SK-N-SH (cell line): ENCODE measurements around the gene TSHZ2. TPM values are rescaled to one million over a fixed set of nuclear protein-coding genes. Genes with fewer than 3 reads are reported as not detected.
"Not testable (repeated sequence)": the region's sequence is repeated elsewhere in the genome, so short reads cannot be mapped to it uniquely, and the experiment has no call there.

Experiments
- CTCF ChIA-PET: fragments of 300-600, 350-600 bp; formaldehyde crosslinking; extraction: SDS; loops from one replicate; lab custom pipeline; 2021; lab: Yijun Ruan, JAX
- POLR2A ChIA-PET: fragments of 350-600 bp; sonication (Branson Sonifier 250); formaldehyde crosslinking; extraction: SDS; loops from one replicate; lab custom pipeline; 2020; ENCODE audit warnings: antibody characterized with exemption, inconsistent platforms; lab: Yijun Ruan, JAX
- DNase-seq: peaks from one replicate; pipeline ENCODE4 v3.0.0; 2012
- H2AFZ ChIP-seq: fragments of 200-600 bp; sonication (generic); 2 replicates; pipeline ENCODE4 v1.8.1; 2016; ENCODE audit warnings: antibody characterized with exemption, mild to moderate bottlenecking, low read depth
- H3F3A ChIP-seq: fragments of 200-600 bp; sonication (generic); replicated peaks from 2 replicates; pipeline ENCODE3; 2016; ENCODE audit warnings: antibody characterized with exemption, mild to moderate bottlenecking; ENCODE audit not compliant: insufficient read depth
- H3K27ac ChIP-seq, 2 experiments: fragments of 200-500 bp in 1 of 2; fragments of 200-600 bp in 1 of 2; sonication (Bioruptor generic) in 1 of 2; sonication (generic), shearing (Covaris generic) in 1 of 2; 2 replicates each; pipeline versions ENCODE4 v1.5.1 to v1.6.1; 2014 to 2016; ENCODE audit warnings: low read depth in 2 of 2, inconsistent platforms in 1 of 2, low read length in 1 of 2, mild to moderate bottlenecking in 1 of 2, mixed read lengths in 1 of 2
- H3K27me3 ChIP-seq: fragments of 200-600 bp; sonication (generic), shearing (Covaris generic); 2 replicates; pipeline ENCODE4 v1.6.1; 2016; ENCODE audit warnings: mixed run types; ENCODE audit not compliant: insufficient read depth
- H3K36me3 ChIP-seq, 2 experiments: fragments of 200-500 bp in 1 of 2; fragments of 200-600 bp in 1 of 2; sonication (Bioruptor generic) in 1 of 2; sonication (generic) in 1 of 2; replicated peaks in 1 of 2; 2 replicates each; pipeline versions ENCODE3 to v1.5.1; 2014 to 2016; ENCODE audit warnings: low read length in 1 of 2, mild to moderate bottlenecking in 1 of 2; ENCODE audit not compliant: insufficient read depth in 2 of 2, control insufficient read depth in 1 of 2
- H3K4me1 ChIP-seq, 2 experiments: fragments of 200-500 bp in 1 of 2; fragments of 200-600 bp in 1 of 2; sonication (Bioruptor generic) in 1 of 2; sonication (generic), shearing (Covaris generic) in 1 of 2; 2 replicates each; pipeline versions ENCODE4 v1.5.1 to v1.6.1; 2014 to 2016; ENCODE audit warnings: low read depth in 1 of 2, low read length in 1 of 2, mixed run types in 1 of 2; ENCODE audit not compliant: insufficient read depth in 2 of 2, control insufficient read depth in 1 of 2
- H3K4me2 ChIP-seq: fragments of 200-600 bp; sonication (generic), shearing (Covaris generic); 2 replicates; pipeline ENCODE4 v1.6.1; 2017; ENCODE audit warnings: mixed run types
- H3K4me3 ChIP-seq, 2 experiments: fragments of 200-500 bp in 1 of 2; fragments of 200-600 bp in 1 of 2; sonication (Bioruptor generic) in 1 of 2; sonication (generic), shearing (Covaris generic) in 1 of 2; 2 replicates each; pipeline versions ENCODE4 v1.5.1 to v1.8.1; 2014 to 2016; ENCODE audit warnings: low read depth in 2 of 2, inconsistent platforms in 1 of 2, low read length in 1 of 2, mild to moderate bottlenecking in 1 of 2, mixed read lengths in 1 of 2, moderate library complexity in 1 of 2
- H3K79me2 ChIP-seq: fragments of 200-600 bp; sonication (generic); 2 replicates; pipeline ENCODE4 v1.8.1; 2017; ENCODE audit warnings: mild to moderate bottlenecking; ENCODE audit not compliant: insufficient read depth
- H3K9ac ChIP-seq: fragments of 200-600 bp; sonication (generic); 2 replicates; pipeline ENCODE4 v1.6.1; 2017; ENCODE audit warnings: mixed run types
- H3K9me2 ChIP-seq: fragments of 200-600 bp; sonication (generic); 2 replicates; pipeline ENCODE4 v1.6.1; 2017; ENCODE audit warnings: mixed run types
- H3K9me3 ChIP-seq: fragments of 200-600 bp; sonication (generic); 2 replicates; pipeline ENCODE4 v1.6.1; 2017; ENCODE audit warnings: mixed run types, mild to moderate bottlenecking, moderate library complexity
- H4K20me1 ChIP-seq: fragments of 200-600 bp; sonication (generic); 2 replicates; pipeline ENCODE4 v1.6.1; 2017; ENCODE audit warnings: mild to moderate bottlenecking, mixed run types; ENCODE audit not compliant: insufficient read depth
- GABPA ChIP-seq: IDR thresholded peaks from 2 replicates; pipeline ENCODE4 v1.4.0; 2012; ENCODE audit warnings: low read depth, mild to moderate bottlenecking
- MXI1 ChIP-seq: IDR thresholded peaks from 2 replicates; pipeline ENCODE4 v1.6.1; 2012; ENCODE audit warnings: mild to moderate bottlenecking, low read depth, low read length, improper control_type of control experiment
- NFIC ChIP-seq: IDR thresholded peaks from 2 replicates; pipeline ENCODE4 v1.4.0; 2012; ENCODE audit warnings: borderline replicate concordance
- POLR2AphosphoS5 ChIP-seq: IDR thresholded peaks from 2 replicates; pipeline ENCODE4 v1.6.1; 2012; ENCODE audit warnings: low read depth, low read length
- REST ChIP-seq: IDR thresholded peaks from 2 replicates; pipeline ENCODE4 v1.6.1; 2012; ENCODE audit warnings: mild to moderate bottlenecking, low read depth, low read length, moderate library complexity
- SIN3A ChIP-seq: IDR thresholded peaks from 2 replicates; pipeline ENCODE4 v1.6.1; 2012; ENCODE audit warnings: low read depth, mild to moderate bottlenecking, low read length, moderate library complexity, borderline replicate concordance
- TEAD4 ChIP-seq: IDR thresholded peaks from 2 replicates; pipeline ENCODE4 v1.4.0; 2012; ENCODE audit warnings: mild to moderate bottlenecking, borderline replicate concordance; ENCODE audit not compliant: insufficient read depth
- USF1 ChIP-seq: IDR thresholded peaks from 2 replicates; pipeline ENCODE4 v1.4.0; 2012; ENCODE audit warnings: low read depth, borderline replicate concordance
- WGBS: methylation state at CpG from one replicate; pipeline ENCODE4 v1.1.6; 2017; ENCODE audit warnings: low lambda C conversion rate; 5-methylcytosine and 5-hydroxymethylcytosine counted together
- polyA plus RNA-seq, 3 experiments: library from polyadenylated mRNA; depleted of rRNA; stranded (reverse); fragments of >200 nt; gene quantifications; 2 replicates each; pipeline ENCODE4 v1.2.3, GENCODE V29; 2012

Gene TSHZ2
- polyA plus RNA-seq, 1 of the 3 experiments (the other 2 are of a cell fraction), result 0.13 TPM

- Histone ChIP-seq H3K4me1 (no peaks in the 10 kb centered on the region; a peak in 2 of 4 replicates), H3K79me2 (no peaks in the 10 kb centered on the region), H3K27me3 (no peaks in the 10 kb centered on the region), H3F3A (no peaks in the 10 kb centered on the region), H4K20me1 (no peaks in the 10 kb centered on the region), H3K9me2 (no peaks in the 10 kb centered on the region), H3K27ac (no peak overlapping the region), H2AFZ (no peak overlapping the region)
- ChIA-PET CTCF (interaction anchor here (1.6 kb wide), 1 partner anchor 89 kb away, joined by 3 read pairs; no protein-coding TSS in a partner anchor), POLR2A (no interaction called here)
- 66% methylated on average over 10 of the region's 10 CpGs for WGBS
- TF ChIP-seq REST, result no peak
- no peak for TF ChIP-seq GABPA
- no peak for TF ChIP-seq TEAD4
- no peak for TF ChIP-seq POLR2AphosphoS5
- TF ChIP-seq SIN3A, result no peak
- no peak for TF ChIP-seq NFIC
- no peak for TF ChIP-seq MXI1
- TF ChIP-seq, all 33 proteins: peak for 0
- Histone ChIP-seq H3K4me3 (no peak overlapping the region), H3K4me2 (no peak overlapping the region), H3K36me3 (no peaks in the 10 kb centered on the region), H3K9me3 (no peaks in the 10 kb centered on the region), H3K9ac (no peak overlapping the region)
- DNase-seq, result no peak
These were observed 116.6 kb downstream of the TSHZ2 start for GRCh38 chr20:53088786-53089185.

- H3K4me2 ChIP-seq, H3K27ac ChIP-seq, H3K4me1 ChIP-seq, H3K9ac ChIP-seq, H3K9me2 ChIP-seq, H3K9me3 ChIP-seq, H3K79me2 ChIP-seq, H3K36me3 ChIP-seq, H2AFZ ChIP-seq, H3F3A ChIP-seq, H4K20me1 ChIP-seq, POLR2A ChIA-PET, H3K27me3 ChIP-seq, CTCF ChIA-PET, DNase-seq, H3K4me3 ChIP-seq: not testable (repeated sequence)
- WGBS, result 70% methylated on average over 1 of the region's 1 CpG
These were observed 117.7 kb downstream of the TSHZ2 start for GRCh38 chr20:53089851-53090250.

GRCh38 chr20:53091789-53092188 lies 119.6 kb downstream of the TSHZ2 start:
- H2AFZ ChIP-seq, result no peak overlapping the region
- no peak for TF ChIP-seq USF1
- TF ChIP-seq, all 33 proteins: peak for 0
- ChIA-PET CTCF (no interaction called here), POLR2A (no interaction called here)
- DNase-seq, result no peak
- H4K20me1 ChIP-seq, result no peaks in the 10 kb centered on the region
- H3K9ac ChIP-seq, result no peak overlapping the region
- no peaks in the 10 kb centered on the region for H3K27me3 ChIP-seq
- H3K4me2 ChIP-seq, result no peak overlapping the region
- no peaks in the 10 kb centered on the region for H3K9me3 ChIP-seq
- H3K9me2 ChIP-seq, result no peaks in the 10 kb centered on the region
- no peaks in the 10 kb centered on the region for H3K79me2 ChIP-seq
- no peaks in the 10 kb centered on the region for H3F3A ChIP-seq
- H3K4me1 ChIP-seq, result peaks cover 0 to 4% of the 10 kb centered on the region in 2 experiments; a peak in 2 of 4 replicates
- no peak overlapping the region for H3K4me3 ChIP-seq
- no peak overlapping the region for H3K27ac ChIP-seq
- H3K36me3 ChIP-seq, result no peaks in the 10 kb centered on the region
- WGBS, result 54% methylated on average over 4 of the region's 4 CpGs
